SK-N-SH treated with all-trans-retinoic acid at 6 μM for 48 hours (cell line): ENCODE data around the gene ATOH7.

Experiments used
- CSDC2 ChIP-seq: fragments of 250-450 bp; sonication (Bioruptor Pico); IDR thresholded peaks from 2 replicates; pipeline ENCODE4 v1.5.0; 2020; ENCODE audit warnings: mild to moderate bottlenecking, moderate library complexity
- ZFP3 ChIP-seq: fragments of 250-450 bp; sonication (Bioruptor Pico); IDR thresholded peaks from 2 replicates; pipeline ENCODE4 v1.5.0; 2020; ENCODE audit warnings: mild to moderate bottlenecking, moderate library complexity
- ZFP30 ChIP-seq: fragments of 450-650 bp; formaldehyde crosslinking; IDR thresholded peaks from 2 replicates; pipeline ENCODE4 v1.5.0; 2022; ENCODE audit warnings: mild to moderate bottlenecking, moderate library complexity
- TF ChIP-seq, protein P1 (sequence below): fragments of 250-450 bp; sonication (Bioruptor Pico); IDR thresholded peaks from 2 replicates; pipeline ENCODE4 v1.8.0; 2020; ENCODE audit warnings: mild to moderate bottlenecking, moderate library complexity, borderline replicate concordance

- TF ChIP-seq, protein P1, sequence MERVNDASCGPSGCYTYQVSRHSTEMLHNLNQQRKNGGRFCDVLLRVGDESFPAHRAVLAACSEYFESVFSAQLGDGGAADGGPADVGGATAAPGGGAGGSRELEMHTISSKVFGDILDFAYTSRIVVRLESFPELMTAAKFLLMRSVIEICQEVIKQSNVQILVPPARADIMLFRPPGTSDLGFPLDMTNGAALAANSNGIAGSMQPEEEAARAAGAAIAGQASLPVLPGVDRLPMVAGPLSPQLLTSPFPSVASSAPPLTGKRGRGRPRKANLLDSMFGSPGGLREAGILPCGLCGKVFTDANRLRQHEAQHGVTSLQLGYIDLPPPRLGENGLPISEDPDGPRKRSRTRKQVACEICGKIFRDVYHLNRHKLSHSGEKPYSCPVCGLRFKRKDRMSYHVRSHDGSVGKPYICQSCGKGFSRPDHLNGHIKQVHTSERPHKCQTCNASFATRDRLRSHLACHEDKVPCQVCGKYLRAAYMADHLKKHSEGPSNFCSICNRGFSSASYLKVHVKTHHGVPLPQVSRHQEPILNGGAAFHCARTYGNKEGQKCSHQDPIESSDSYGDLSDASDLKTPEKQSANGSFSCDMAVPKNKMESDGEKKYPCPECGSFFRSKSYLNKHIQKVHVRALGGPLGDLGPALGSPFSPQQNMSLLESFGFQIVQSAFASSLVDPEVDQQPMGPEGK (CRISPR knock-in tag): no peak
- TF ChIP-seq ZFP30 (CRISPR knock-in tag) (no peak), ZFP3 (CRISPR knock-in tag) (no peak), CSDC2 (CRISPR knock-in tag) (no peak)
Measured at GRCh38 chr10:68224810-68225209, 7.1 kb downstream of the ATOH7 start.
